Panc1 (cell line): ENCODE data around the gene TF. TPM values are rescaled to one million over a fixed set of nuclear protein-coding genes. Genes with fewer than 3 reads are reported as not detected.

Source experiments
- ATAC-seq: fragments of 200-7000 bp; cut with Tn5 transposase; 2 replicates; pipeline ENCODE4 v1.9.1; 2020; ENCODE audit warnings: mild to moderate bottlenecking, moderate library complexity
- BruUV-seq: library from RNA; stranded (reverse); fragments of 400-500 nt; replicated peaks from 2 replicates; lab custom pipeline; 2021; lab: Mats Ljungman, UMichigan
- CTCF ChIA-PET: fragments of 300-600 bp; sonication (Branson Sonifier 250); formaldehyde crosslinking; loops from one replicate; lab custom pipeline; 2022; ENCODE audit warnings: antibody characterized with exemption; lab: Charles Lee
- POLR2A ChIA-PET: fragments of 300-600 bp; sonication (Branson Sonifier 250); formaldehyde crosslinking; loops from one replicate; lab custom pipeline; 2022; ENCODE audit warnings: antibody characterized with exemption; lab: Charles Lee
- DNase-seq: peaks from one replicate; pipeline ENCODE4 v3.0.0-alpha.2; 2010; ENCODE audit warnings: low read depth, low spot score
- H3K27ac ChIP-seq: 2 replicates; pipeline ENCODE4 v1.5.1; 2011; ENCODE audit warnings: mild to moderate bottlenecking, low read length, inconsistent platforms
- H3K27me3 ChIP-seq: fragments of 200-500 bp; sonication (Bioruptor generic); 2 replicates; pipeline ENCODE4 v1.6.0; 2014; ENCODE audit warnings: low read length, inconsistent platforms; ENCODE audit not compliant: control insufficient read depth, insufficient read depth
- H3K36me3 ChIP-seq: fragments of 200-500 bp; sonication (Bioruptor generic); 2 replicates; pipeline ENCODE4 v1.5.1; 2014; ENCODE audit warnings: inconsistent platforms, mild to moderate bottlenecking, low read length, moderate library complexity; ENCODE audit not compliant: control insufficient read depth, insufficient read depth
- H3K4me1 ChIP-seq: 2 replicates; pipeline ENCODE4 v1.5.1; 2011; ENCODE audit warnings: inconsistent platforms, mild to moderate bottlenecking, low read length, moderate library complexity; ENCODE audit not compliant: control insufficient read depth, insufficient read depth
- H3K4me3 ChIP-seq, 2 experiments: 2 replicates each; pipeline ENCODE4 v1.5.1; 2011 to 2012; ENCODE audit warnings: low read depth in 2 of 2, low read length in 2 of 2, mild to moderate bottlenecking in 2 of 2, inconsistent platforms in 1 of 2, moderate library complexity in 1 of 2
- H3K9me3 ChIP-seq: fragments of 200-500 bp; sonication (Bioruptor generic); 2 replicates; pipeline ENCODE4 v1.5.1; 2014; ENCODE audit warnings: low read depth, mild to moderate bottlenecking, inconsistent platforms, low read length, moderate library complexity; ENCODE audit not compliant: control insufficient read depth, insufficient read depth
- CTCF ChIP-seq: fragments of 450-650 bp; IDR thresholded peaks from 2 replicates; pipeline ENCODE4 v1.5.1; 2017; ENCODE audit warnings: mild to moderate bottlenecking
- POLR2AphosphoS5 ChIP-seq: IDR thresholded peaks from 2 replicates; pipeline ENCODE4 v1.6.1; 2012; ENCODE audit warnings: mild to moderate bottlenecking, low read depth, low read length, moderate library complexity
- REST ChIP-seq, 2 experiments: IDR thresholded peaks; 2 replicates each; pipeline ENCODE4 v1.6.1; 2011 to 2012; ENCODE audit warnings: low read depth in 2 of 2, control low read depth in 1 of 2, low read length in 1 of 2, mild to moderate bottlenecking in 1 of 2, moderate library complexity in 1 of 2; ENCODE audit not compliant: insufficient read depth in 1 of 2
- SIN3A ChIP-seq: IDR thresholded peaks from 2 replicates; pipeline ENCODE4 v1.6.1; 2012; ENCODE audit warnings: low read depth, mild to moderate bottlenecking, low read length, moderate library complexity, borderline replicate concordance; ENCODE audit not compliant: insufficient read depth
- TCF7L2 ChIP-seq: IDR thresholded peaks from 2 replicates; pipeline ENCODE4 v1.6.1; 2011; ENCODE audit warnings: mild to moderate bottlenecking, low read depth, low read length, inconsistent platforms
- in situ Hi-C: cut with HindIII; loops from 2 replicates; pipeline ENCODE4 v1.10.0; 2016; ENCODE audit warnings: low sequenced_read_pairs, low pct_unique_long_range_greater_than_20kb
- intact Hi-C: fragments of 100-400 bp; cut with micrococcal nuclease; formaldehyde crosslinking; loops from one replicate; pipeline ENCODE4 v1.10.0; 2022; ENCODE audit not compliant: unreplicated experiment
- total RNA-seq: library from RNA; stranded (reverse); gene quantifications from one replicate; pipeline ENCODE4 v1.2.1, GENCODE V29; 2021; ENCODE audit not compliant: unreplicated experiment

TF gene
- total RNA-seq, 1 experiment from 2014 or later: 9.5 TPM

GRCh38 chr3:133750259-133750656, 4.1 kb downstream of the TF start:
- Histone ChIP-seq H3K9me3 (no peaks in the 10 kb centered on the region), H3K4me1 (no peaks in the 10 kb centered on the region), H3K27me3 (no peaks in the 10 kb centered on the region), H3K36me3 (no peaks in the 10 kb centered on the region), H3K4me3 (no peak overlapping the region), H3K27ac (no peak overlapping the region)
- no peak for TF ChIP-seq POLR2AphosphoS5
- TF ChIP-seq REST (IDR thresholded peaks at IDR 0.05; ENCODE audit: insufficient read depth in 1 of 2, low read depth in 2 of 2, low read length in 1 of 2): no peak
- TF ChIP-seq CTCF: no peak
- no peak for TF ChIP-seq TCF7L2
- TF ChIP-seq SIN3A: no peak
- ATAC-seq (no peak), DNase-seq (no peak)
- no TSS peak for BruUV-seq
- in situ Hi-C loops (no loop called here), intact Hi-C loops (no loop called here)
- ChIA-PET CTCF (no interaction called here), POLR2A (no interaction called here)

- Histone ChIP-seq H3K4me1 (no peaks in the 10 kb centered on the region), H3K36me3 (no peaks in the 10 kb centered on the region), H3K27me3 (no peaks in the 10 kb centered on the region), H3K27ac (no peak overlapping the region), H3K9me3 (no peaks in the 10 kb centered on the region), H3K4me3 (no peak overlapping the region)
- DNase-seq (no peak), ATAC-seq (no peak)
- ChIA-PET POLR2A (no interaction called here), CTCF (no interaction called here)
- BruUV-seq: no TSS peak
- TF ChIP-seq TCF7L2 (no peak), POLR2AphosphoS5 (no peak), CTCF (no peak), SIN3A (no peak), REST (IDR thresholded peaks at IDR 0.05; ENCODE audit: insufficient read depth in 1 of 2, low read depth in 2 of 2, low read length in 1 of 2) (no peak)
- in situ Hi-C loops (no loop called here), intact Hi-C loops (no loop called here)
Measured at GRCh38 chr3:133753107-133753778, 7.0 kb downstream of the TF start.
